ENCODE measurements around the gene CYRIA.

The CYRIA gene

DNA sequence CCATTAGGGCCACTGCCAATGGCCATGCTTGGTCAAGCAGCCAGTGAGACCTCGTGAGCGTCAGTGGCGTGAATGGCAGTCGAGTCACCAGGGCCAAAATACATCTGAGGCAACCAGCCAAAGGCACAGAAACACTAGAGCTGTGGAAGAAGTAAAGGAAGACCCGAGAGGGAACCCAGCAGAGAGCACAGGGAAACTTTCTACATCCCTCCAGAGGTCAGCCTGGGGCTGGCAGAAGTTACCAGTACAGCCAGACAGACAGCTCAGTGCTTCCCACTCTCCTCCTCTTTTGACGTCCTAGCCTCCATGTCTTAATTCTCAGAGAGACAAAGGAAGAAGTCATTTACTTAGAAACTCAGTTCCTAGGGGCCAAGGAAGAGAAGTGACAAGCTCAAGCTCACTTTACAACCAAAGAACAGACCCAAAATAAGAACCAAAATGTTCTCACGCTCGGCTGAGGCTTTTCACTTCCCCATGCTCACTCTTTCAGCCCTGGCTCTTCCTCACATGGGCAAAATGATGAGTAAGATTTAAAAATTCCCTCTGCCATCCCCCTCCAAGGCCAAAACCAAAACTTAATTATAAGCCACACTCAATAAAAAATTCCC, 8.7 kb downstream of the CYRIA start:
- Histone ChIP-seq H3K27me3 (ENCODE audit: low read length) (no peaks in the 10 kb centered on the region), H3K9me3 (ENCODE audit: insufficient read depth, low read length) (no peaks in the 10 kb centered on the region), H3K79me2 (ENCODE audit: insufficient read depth, low read length) (no peaks in the 10 kb centered on the region), H2AFZ (ENCODE audit: low read depth, low read length, severe bottlenecking) (no peak overlapping the region), H4K20me1 (ENCODE audit: low read depth, low read length) (no peaks in the 10 kb centered on the region), H3F3A (ENCODE audit: insufficient read depth) (no peaks in the 10 kb centered on the region), H3K27ac (ENCODE audit: low read depth, low read length) (no peak overlapping the region), H3K9ac (ENCODE audit: low read length) (no peak overlapping the region), H3K9me2 (replicated peaks; ENCODE audit: insufficient read depth, low read length) (no peaks in the 10 kb centered on the region), H3K4me2 (ENCODE audit: low read depth, low read length, poor library complexity, severe bottlenecking) (no peak overlapping the region), H3K4me3 (ENCODE audit: insufficient read depth, low read length, poor library complexity, severe bottlenecking) (no peak overlapping the region), H3K36me3 (ENCODE audit: low read length) (no peaks in the 10 kb centered on the region)
- TF ChIP-seq EZH2phosphoT487 (conservative IDR thresholded peaks at IDR 0.05; ENCODE audit: low read length): no peak
- TF ChIP-seq, protein P1, sequence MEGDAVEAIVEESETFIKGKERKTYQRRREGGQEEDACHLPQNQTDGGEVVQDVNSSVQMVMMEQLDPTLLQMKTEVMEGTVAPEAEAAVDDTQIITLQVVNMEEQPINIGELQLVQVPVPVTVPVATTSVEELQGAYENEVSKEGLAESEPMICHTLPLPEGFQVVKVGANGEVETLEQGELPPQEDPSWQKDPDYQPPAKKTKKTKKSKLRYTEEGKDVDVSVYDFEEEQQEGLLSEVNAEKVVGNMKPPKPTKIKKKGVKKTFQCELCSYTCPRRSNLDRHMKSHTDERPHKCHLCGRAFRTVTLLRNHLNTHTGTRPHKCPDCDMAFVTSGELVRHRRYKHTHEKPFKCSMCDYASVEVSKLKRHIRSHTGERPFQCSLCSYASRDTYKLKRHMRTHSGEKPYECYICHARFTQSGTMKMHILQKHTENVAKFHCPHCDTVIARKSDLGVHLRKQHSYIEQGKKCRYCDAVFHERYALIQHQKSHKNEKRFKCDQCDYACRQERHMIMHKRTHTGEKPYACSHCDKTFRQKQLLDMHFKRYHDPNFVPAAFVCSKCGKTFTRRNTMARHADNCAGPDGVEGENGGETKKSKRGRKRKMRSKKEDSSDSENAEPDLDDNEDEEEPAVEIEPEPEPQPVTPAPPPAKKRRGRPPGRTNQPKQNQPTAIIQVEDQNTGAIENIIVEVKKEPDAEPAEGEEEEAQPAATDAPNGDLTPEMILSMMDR (IDR thresholded peaks at IDR 0.05; ENCODE audit: insufficient read depth, low read length, poor library complexity, severe bottlenecking): no peak

DNA sequence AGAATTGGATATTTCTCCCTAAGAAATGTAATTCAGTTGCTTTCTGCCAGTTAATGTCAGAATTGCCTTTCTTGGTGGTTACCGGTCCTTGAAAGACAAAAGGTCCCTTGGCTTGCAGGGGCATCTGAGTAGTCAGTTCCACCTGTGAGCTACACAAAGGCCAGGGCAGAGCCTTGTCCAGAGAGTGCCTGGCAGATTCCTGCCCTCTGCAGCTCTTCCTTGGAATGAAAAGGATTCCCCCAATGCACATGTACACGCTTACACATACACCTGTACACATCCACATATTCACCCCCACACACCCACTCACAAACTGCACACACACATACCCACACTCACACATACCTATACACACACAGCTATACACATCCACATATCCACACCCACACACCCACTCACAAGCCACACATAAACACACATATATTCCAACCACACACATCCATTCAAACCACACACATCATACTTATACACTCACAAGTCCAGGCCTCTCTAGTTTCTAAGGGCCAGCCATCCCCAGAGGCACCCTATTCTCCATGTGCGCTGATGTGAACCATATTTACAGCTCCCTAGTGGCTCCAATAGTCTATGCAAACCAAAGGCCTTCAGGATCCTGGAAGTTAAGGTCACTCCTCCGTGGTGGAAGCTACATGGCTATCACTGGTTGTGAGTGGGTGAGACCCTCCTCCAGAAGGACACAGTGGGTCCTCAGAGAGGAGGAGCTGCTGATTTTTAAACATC, 9.6 kb downstream of the CYRIA start:
- Histone ChIP-seq H3K9ac (ENCODE audit: low read length) (no peak overlapping the region), H3K27me3 (ENCODE audit: low read length) (no peaks in the 10 kb centered on the region), H3K4me3 (ENCODE audit: insufficient read depth, low read length, poor library complexity, severe bottlenecking) (no peak overlapping the region), H3K4me2 (ENCODE audit: low read depth, low read length, poor library complexity, severe bottlenecking) (no peak overlapping the region), H3K36me3 (ENCODE audit: low read length) (no peaks in the 10 kb centered on the region), H2AFZ (ENCODE audit: low read depth, low read length, severe bottlenecking) (no peak overlapping the region), H3K27ac (ENCODE audit: low read depth, low read length) (no peak overlapping the region), H3K9me3 (ENCODE audit: insufficient read depth, low read length) (no peaks in the 10 kb centered on the region), H4K20me1 (ENCODE audit: low read depth, low read length) (no peaks in the 10 kb centered on the region), H3K9me2 (replicated peaks; ENCODE audit: insufficient read depth, low read length) (no peaks in the 10 kb centered on the region), H3F3A (ENCODE audit: insufficient read depth) (no peaks in the 10 kb centered on the region), H3K79me2 (ENCODE audit: insufficient read depth, low read length) (no peaks in the 10 kb centered on the region)
- TF ChIP-seq EZH2phosphoT487 (conservative IDR thresholded peaks at IDR 0.05; ENCODE audit: low read length): no peak
- TF ChIP-seq, protein P1 (IDR thresholded peaks at IDR 0.05; ENCODE audit: insufficient read depth, low read length, poor library complexity, severe bottlenecking): no peak

DNA sequence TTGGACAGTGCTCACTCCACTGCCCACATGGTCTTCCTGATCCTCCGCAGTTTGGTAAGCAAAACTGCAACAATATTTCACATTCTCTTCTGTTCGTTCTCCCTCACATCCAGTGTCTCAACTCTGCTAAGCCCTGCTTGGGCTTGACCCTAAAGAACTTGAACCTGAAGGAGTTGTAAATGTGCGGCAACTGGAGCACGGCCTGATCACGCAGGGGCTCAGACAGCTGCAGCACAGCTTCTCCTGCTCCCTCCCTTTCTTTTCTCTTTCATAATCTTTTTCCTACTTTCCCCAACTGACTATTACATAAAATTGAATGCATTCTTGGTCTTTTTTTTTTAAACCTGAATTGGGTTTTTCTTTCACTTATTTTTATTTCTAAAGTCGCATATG, 10.2 kb downstream of the CYRIA start:
- no peak overlapping the region for H3K9ac ChIP-seq (ENCODE audit: low read length)
- no peaks in the 10 kb centered on the region for H3K27me3 ChIP-seq (ENCODE audit: low read length)
- TF ChIP-seq EZH2phosphoT487 (conservative IDR thresholded peaks at IDR 0.05; ENCODE audit: low read length): no peak
- TF ChIP-seq, protein P1 (IDR thresholded peaks at IDR 0.05; ENCODE audit: insufficient read depth, low read length, poor library complexity, severe bottlenecking): no peak
- H3K9me3 ChIP-seq (ENCODE audit: insufficient read depth, low read length): no peaks in the 10 kb centered on the region
- no peaks in the 10 kb centered on the region for H4K20me1 ChIP-seq (ENCODE audit: low read depth, low read length)
- no peaks in the 10 kb centered on the region for H3K79me2 ChIP-seq (ENCODE audit: insufficient read depth, low read length)
- H3F3A ChIP-seq (ENCODE audit: insufficient read depth): no peaks in the 10 kb centered on the region
- H3K4me2 ChIP-seq (ENCODE audit: low read depth, low read length, poor library complexity, severe bottlenecking): no peak overlapping the region
- H3K4me3 ChIP-seq (ENCODE audit: insufficient read depth, low read length, poor library complexity, severe bottlenecking): no peak overlapping the region
- no peaks in the 10 kb centered on the region for H3K9me2 ChIP-seq (replicated peaks; ENCODE audit: insufficient read depth, low read length)
- no peak overlapping the region for H3K27ac ChIP-seq (ENCODE audit: low read depth, low read length)
- H2AFZ ChIP-seq (ENCODE audit: low read depth, low read length, severe bottlenecking): no peak overlapping the region
- no peaks in the 10 kb centered on the region for H3K36me3 ChIP-seq (ENCODE audit: low read length)
